SH-SY5Y (cell line): ENCODE data around the gene LEPR.

ENCODE experiments used
- GATA2 ChIP-seq: IDR thresholded peaks from 2 replicates; pipeline ENCODE4 v1.6.1; 2011; ENCODE audit warnings: mild to moderate bottlenecking, low read depth, low read length
- GATA3 ChIP-seq: IDR thresholded peaks from 2 replicates; pipeline ENCODE4 v1.6.1; 2011; ENCODE audit warnings: low read depth, mild to moderate bottlenecking, low read length, moderate library complexity

The LEPR gene

GRCh38 chr1:65420590-65421350, at the start of gene LEPR, which contains the start of gene LEPROT:
Gene LEPR (plus strand): TSS chr1:65420668. CDS start chr1:65565566, 144,898 bp downstream.
Gene LEPROT (plus strand): TSS chr1:65420668. CDS start chr1:65420725, 57 bp downstream.
- TF ChIP-seq GATA2 = no peak
- TF ChIP-seq GATA3 = no peak

GRCh38 chr1:65371544-65371943, 48.9 kb upstream of the LEPR start:
- TF ChIP-seq GATA3 (no peak), GATA2 (no peak)

- TF ChIP-seq GATA2 (no peak), GATA3 (no peak)
Observed at GRCh38 chr1:65372557-65372956, 47.9 kb upstream of the LEPR start.

GRCh38 chr1:65377496-65378246, 42.8 kb upstream of the LEPR start:
- TF ChIP-seq GATA2 (no peak), GATA3 (no peak)

- TF ChIP-seq GATA3 = no peak
- TF ChIP-seq GATA2 = no peak
Observed at GRCh38 chr1:65378247-65378946, 42.1 kb upstream of the LEPR start.

GRCh38 chr1:65386439-65386838, 34.0 kb upstream of the LEPR start:
- TF ChIP-seq GATA3 = no peak
- no peak for TF ChIP-seq GATA2

GRCh38 chr1:65387821-65388220, 32.6 kb upstream of the LEPR start:
- TF ChIP-seq GATA3 (no peak), GATA2 (no peak)

GRCh38 chr1:65388908-65389695, 31.4 kb upstream of the LEPR start:
- TF ChIP-seq GATA2 = no peak
- TF ChIP-seq GATA3 = no peak

GRCh38 chr1:65392497-65392896, 28.0 kb upstream of the LEPR start:
- no peak for TF ChIP-seq GATA3

GRCh38 chr1:65393347-65393746, 27.1 kb upstream of the LEPR start:
- TF ChIP-seq GATA2 (no peak), GATA3 (no peak)

- TF ChIP-seq GATA2 = no peak
- no peak for TF ChIP-seq GATA3
Observed at GRCh38 chr1:65393928-65394327, 26.5 kb upstream of the LEPR start.

GRCh38 chr1:65395887-65396612, 24.4 kb upstream of the LEPR start:
- TF ChIP-seq GATA3 (no peak), GATA2 (no peak)

- no peak for TF ChIP-seq GATA2
- TF ChIP-seq GATA3 = no peak
Observed at GRCh38 chr1:65398083-65398482, 22.4 kb upstream of the LEPR start.

- TF ChIP-seq GATA3 (no peak), GATA2 (no peak)
Observed at GRCh38 chr1:65399003-65399402, 21.5 kb upstream of the LEPR start.
